ENCODE data around the gene SSTR3.

DNA sequence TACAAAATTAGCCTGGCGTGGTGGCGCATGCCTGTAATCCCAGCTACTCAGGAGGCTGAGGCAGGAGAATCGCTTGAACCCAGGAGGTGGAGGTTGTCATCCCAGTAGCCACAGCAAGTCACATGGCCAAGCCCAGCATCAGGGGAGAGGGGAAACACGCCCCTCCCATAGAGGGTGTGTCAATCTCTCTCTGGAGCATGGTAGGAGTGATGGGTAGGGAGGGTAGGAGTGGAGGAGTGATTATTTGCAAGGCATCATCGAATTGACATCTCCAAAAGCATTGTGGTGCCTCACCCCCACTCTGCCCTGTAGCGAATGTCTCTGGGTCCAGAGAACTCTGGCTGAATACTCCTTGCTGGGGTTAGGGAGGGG, 6.1 kb upstream of the SSTR3 start:
- TF ChIP-seq POLR2A (IDR thresholded peaks at IDR 0.05): no peak
- TF ChIP-seq, protein P1, sequence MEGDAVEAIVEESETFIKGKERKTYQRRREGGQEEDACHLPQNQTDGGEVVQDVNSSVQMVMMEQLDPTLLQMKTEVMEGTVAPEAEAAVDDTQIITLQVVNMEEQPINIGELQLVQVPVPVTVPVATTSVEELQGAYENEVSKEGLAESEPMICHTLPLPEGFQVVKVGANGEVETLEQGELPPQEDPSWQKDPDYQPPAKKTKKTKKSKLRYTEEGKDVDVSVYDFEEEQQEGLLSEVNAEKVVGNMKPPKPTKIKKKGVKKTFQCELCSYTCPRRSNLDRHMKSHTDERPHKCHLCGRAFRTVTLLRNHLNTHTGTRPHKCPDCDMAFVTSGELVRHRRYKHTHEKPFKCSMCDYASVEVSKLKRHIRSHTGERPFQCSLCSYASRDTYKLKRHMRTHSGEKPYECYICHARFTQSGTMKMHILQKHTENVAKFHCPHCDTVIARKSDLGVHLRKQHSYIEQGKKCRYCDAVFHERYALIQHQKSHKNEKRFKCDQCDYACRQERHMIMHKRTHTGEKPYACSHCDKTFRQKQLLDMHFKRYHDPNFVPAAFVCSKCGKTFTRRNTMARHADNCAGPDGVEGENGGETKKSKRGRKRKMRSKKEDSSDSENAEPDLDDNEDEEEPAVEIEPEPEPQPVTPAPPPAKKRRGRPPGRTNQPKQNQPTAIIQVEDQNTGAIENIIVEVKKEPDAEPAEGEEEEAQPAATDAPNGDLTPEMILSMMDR (IDR thresholded peaks at IDR 0.05): no peak
